Loucy (cell line): ENCODE measurements around the gene EEPD1.

ENCODE experiments used
- H2AFZ ChIP-seq: fragments of 200-600 bp; sonication (generic); 2 replicates; pipeline ENCODE4 v1.6.0; 2016; ENCODE audit warnings: antibody characterized with exemption, mild to moderate bottlenecking, low read length, moderate library complexity
- H3F3A ChIP-seq: fragments of 200-600 bp; 2 replicates; pipeline ENCODE4 v1.6.0; 2016; ENCODE audit warnings: antibody characterized with exemption, low read depth, mild to moderate bottlenecking
- H3K27me3 ChIP-seq: fragments of 200-600 bp; sonication (generic); 2 replicates; pipeline ENCODE4 v1.6.1; 2014; ENCODE audit warnings: low read length, mild to moderate bottlenecking; ENCODE audit not compliant: insufficient read depth, poor library complexity, severe bottlenecking
- H3K36me3 ChIP-seq: fragments of 200-600 bp; sonication (generic); 2 replicates; pipeline ENCODE4 v1.6.1; 2016; ENCODE audit warnings: low read length; ENCODE audit not compliant: insufficient read depth
- H3K4me1 ChIP-seq: fragments of 200-600 bp; sonication (generic); 2 replicates; pipeline ENCODE4 v1.5.1; 2014; ENCODE audit warnings: low read length, mild to moderate bottlenecking; ENCODE audit not compliant: insufficient read depth, poor library complexity, severe bottlenecking
- H3K4me2 ChIP-seq: fragments of 200-600 bp; sonication (generic); 2 replicates; pipeline ENCODE4 v1.6.0; 2014; ENCODE audit warnings: antibody characterized with exemption, low read length, low read depth, mild to moderate bottlenecking; ENCODE audit not compliant: poor library complexity, severe bottlenecking
- H3K4me3 ChIP-seq: fragments of 200-600 bp; sonication (generic); 2 replicates; pipeline ENCODE4 v1.5.1; 2014; ENCODE audit warnings: low read length, mild to moderate bottlenecking, mixed read lengths; ENCODE audit not compliant: poor library complexity, severe bottlenecking
- H3K79me2 ChIP-seq: fragments of 200-600 bp; sonication (generic); 2 replicates; pipeline ENCODE4 v1.6.1; 2014; ENCODE audit warnings: low read length; ENCODE audit not compliant: insufficient read depth
- H3K9ac ChIP-seq: fragments of 200-600 bp; sonication (generic); 2 replicates; pipeline ENCODE4 v1.6.0; 2014; ENCODE audit warnings: mild to moderate bottlenecking, low read depth, low read length, moderate library complexity; ENCODE audit not compliant: poor library complexity, severe bottlenecking
- H3K9me2 ChIP-seq: fragments of 200-600 bp; sonication (generic); replicated peaks from 2 replicates; pipeline ENCODE4 v1.6.1; 2016; ENCODE audit warnings: low read depth, low read length, mixed read lengths
- H3K9me3 ChIP-seq: fragments of 200-600 bp; sonication (generic); 2 replicates; pipeline ENCODE4 v1.6.1; 2014; ENCODE audit warnings: mild to moderate bottlenecking, antibody characterized with exemption, low read length, low read depth; ENCODE audit not compliant: insufficient read depth
- H4K20me1 ChIP-seq: fragments of 200-600 bp; sonication (generic); 2 replicates; pipeline ENCODE4 v1.6.0; 2014; ENCODE audit warnings: antibody characterized with exemption, low read length, mild to moderate bottlenecking; ENCODE audit not compliant: insufficient read depth, poor library complexity, severe bottlenecking
- CTCF ChIP-seq: fragments of 200-600 bp; sonication (generic); conservative IDR thresholded peaks from 2 replicates; pipeline ENCODE4 v1.5.1; 2014; ENCODE audit warnings: mild to moderate bottlenecking, antibody characterized with exemption, low read length
- EZH2phosphoT487 ChIP-seq: fragments of 200-600 bp; IDR thresholded peaks from 2 replicates; pipeline ENCODE4 v1.6.1; 2018; ENCODE audit warnings: antibody characterized with exemption, mild to moderate bottlenecking, moderate library complexity, borderline replicate concordance

The EEPD1 gene

GRCh38 chr7:36304099-36304425 is 151.0 kb downstream of the EEPD1 start:
- Histone ChIP-seq H3K27me3 (no peaks in the 10 kb centered on the region), H3K4me2 (no peak overlapping the region), H3F3A (no peaks in the 10 kb centered on the region), H4K20me1 (no peaks in the 10 kb centered on the region), H3K4me1 (no peaks in the 10 kb centered on the region), H3K9me3 (no peaks in the 10 kb centered on the region), H3K4me3 (no peak overlapping the region), H3K79me2 (no peaks in the 10 kb centered on the region), H2AFZ (no peak overlapping the region), H3K9ac (no peak overlapping the region), H3K9me2 (no peaks in the 10 kb centered on the region), H3K36me3 (peaks cover 4% of the 10 kb centered on the region; the same call in 1 of the 2 replicates)
- TF ChIP-seq CTCF, result no peak
- no peak for TF ChIP-seq EZH2phosphoT487

- Histone ChIP-seq H3K79me2 (no peaks in the 10 kb centered on the region), H3K36me3 (no peaks in the 10 kb centered on the region; the same call in 1 of the 2 replicates), H4K20me1 (no peaks in the 10 kb centered on the region), H3K9me2 (no peaks in the 10 kb centered on the region), H3K9ac (no peak overlapping the region), H3K4me1 (no peaks in the 10 kb centered on the region), H2AFZ (no peak overlapping the region), H3F3A (no peaks in the 10 kb centered on the region), H3K27me3 (no peaks in the 10 kb centered on the region), H3K4me3 (no peak overlapping the region), H3K4me2 (no peak overlapping the region), H3K9me3 (no peaks in the 10 kb centered on the region)
- TF ChIP-seq CTCF, result no peak
- no peak for TF ChIP-seq EZH2phosphoT487
Observed at GRCh38 chr7:36305226-36305625, 152.2 kb downstream of the EEPD1 start.

GRCh38 chr7:36305648-36306047 is 152.6 kb downstream of the EEPD1 start:
- no peaks in the 10 kb centered on the region for H3K4me1 ChIP-seq
- no peaks in the 10 kb centered on the region for H4K20me1 ChIP-seq
- no peaks in the 10 kb centered on the region for H3K79me2 ChIP-seq
- H3K27me3 ChIP-seq, result no peaks in the 10 kb centered on the region
- no peaks in the 10 kb centered on the region for H3K9me2 ChIP-seq
- no peaks in the 10 kb centered on the region for H3F3A ChIP-seq
- no peak overlapping the region for H3K4me2 ChIP-seq
- H2AFZ ChIP-seq, result no peak overlapping the region
- no peak overlapping the region for H3K9ac ChIP-seq
- H3K9me3 ChIP-seq, result no peaks in the 10 kb centered on the region
- no peak overlapping the region for H3K4me3 ChIP-seq
- H3K36me3 ChIP-seq, result no peaks in the 10 kb centered on the region; the same call in 1 of the 2 replicates
- no peak for TF ChIP-seq CTCF
- TF ChIP-seq EZH2phosphoT487, result no peak
